Heart right ventricle (tissue), 16 donors: ENCODE data around the gene UXS1. TPM values are rescaled to one million over a fixed set of nuclear protein-coding genes. Genes with fewer than 3 reads are reported as not detected.

Experiments used
- ATAC-seq, 8 donors: fragments of 200-7000 bp; cut with Tn5 transposase; one replicate each; pipeline ENCODE4 v1.9.1; 2020; ENCODE audit warnings: mild to moderate bottlenecking in 8 of 8, moderate library complexity in 8 of 8, moderate number of reproducible peaks in 1 of 8
- DNase-seq, 2 donors: peaks; one replicate each; pipeline ENCODE4 v3.0.0-alpha.2; 2020
- H3K27ac ChIP-seq, 10 donors: fragments of 200-600 bp; sonication (generic) in 2 of 10; one replicate each; pipeline versions ENCODE4 v1.5.0 to v1.8.0; 2020 to 2022; ENCODE audit warnings: mild to moderate bottlenecking in 3 of 10
- H3K27me3 ChIP-seq, 7 donors: fragments of 200-600 bp; one replicate each; pipeline ENCODE4 v1.8.0; 2021 to 2022; ENCODE audit warnings: mild to moderate bottlenecking in 2 of 7
- H3K36me3 ChIP-seq, 9 donors: fragments of 200-600 bp; sonication (generic) in 1 of 9; one replicate each; pipeline versions ENCODE4 v1.5.0 to v1.8.0; 2020 to 2022; ENCODE audit warnings: mild to moderate bottlenecking in 2 of 9
- H3K4me1 ChIP-seq, 9 donors: fragments of 200-600 bp; sonication (generic) in 1 of 9; one replicate each; pipeline versions ENCODE4 v1.5.0 to v1.8.0; 2020 to 2022; ENCODE audit warnings: mild to moderate bottlenecking in 4 of 9
- H3K4me3 ChIP-seq, 10 donors: fragments of 200-600 bp; sonication (generic) in 2 of 10; one replicate each; pipeline versions ENCODE4 v1.5.0 to v1.8.0; 2020 to 2022; ENCODE audit warnings: mild to moderate bottlenecking in 7 of 10, moderate library complexity in 2 of 10
- H3K9me3 ChIP-seq, 11 donors: fragments of 200-600 bp in 10 of 11; sonication (generic) in 2 of 11; one replicate each; pipeline versions ENCODE4 v1.5.0 to v1.8.0; 2013 to 2022; ENCODE audit warnings: mild to moderate bottlenecking in 2 of 11, control low read depth in 1 of 11, moderate library complexity in 1 of 11
- WGBS, 2 donors: extraction: QIAGEN DNeasy Blood & Tissue Kit; methylation state at CpG; one replicate each; pipeline ENCODE4 v1.1.7; 2013; ENCODE audit warnings: inconsistent platforms in 1 of 2; 5-methylcytosine and 5-hydroxymethylcytosine counted together
- intact Hi-C, 10 donors: fragments of 100-400 bp; cut with DNase I; formaldehyde crosslinking; loops; one replicate each; pipeline versions ENCODE4 v1.11.1 to v1.14.2; 2022
- polyA plus RNA-seq, 2 donors: library from polyadenylated mRNA; stranded (reverse); fragments of 200-250 nt; gene quantifications; one replicate each; pipeline ENCODE4 v1.2.3, GENCODE V29; 2013
- total RNA-seq, 10 donors: library from RNA; stranded (reverse); fragmentation: NEBNext Ultra II Directional in 3 of 10; extraction: Animal tissue kit (Norgen Biotek cat#: 25700) in 3 of 10; gene quantifications; one replicate each; pipeline versions ENCODE4 v1.2.1 to v1.2.4, GENCODE V29; 2021 to 2023
- TF ChIP-seq, protein P1 (sequence below), 9 donors: fragments of 200-600 bp; sonication (generic) in 2 of 9; IDR thresholded peaks; one replicate each; pipeline versions ENCODE4 v1.5.0 to v1.8.0; 2021 to 2022; ENCODE audit warnings: antibody characterized with exemption in 9 of 9, mild to moderate bottlenecking in 5 of 9, moderate library complexity in 1 of 9
- donor health status: Arrhythmogenic right ventricular cardiomyopathy.
- donor health status: ischemic (EF 13 %, LVEDD 7.1; RV severe dilation, severe dysfunction).
- donor health status: healthy with polysubstance abuse.
- donor health status: DM: no; HTN: yes; CAD: no.
- donor health status: DM: no; HTN: no; CAD: no.
- donor health status: ischemic (EF 25% LVEDD 6.9; RV normal size, moderate dysfunction).
- donor health status: ischemic (EF 25% LVEDD 5.7; RV mildly dilated, moderate dysfunction).
- donor health status: healthy.
- donor health status: DM: yes; HTN: yes; CAD: no.
- donor health status: Ischemic cardiomyopathy.
- donor health status: ischemic (EF 35%, LVEDD 5.7; RV mildly dilated, moderate dysfunction).
- donor health status: nonischemic (EF 11% LVEDD 7.7; RV severe dilation, severe dysfunction).
- donor health status: DM: yes; HTN: yes; CAD: no.
- donor health status: PGD.
- donor health status: ischemic (EF 29% LVEDD 5.4; RV normal size, mild dysfunction).
- donor health status: nonischemic (EF 23%, LVEDD 6.1; RV moderate dilation, normal function).

Gene UXS1
- total and polyA plus RNA-seq, 12 donors = 7.1 to 35.0 (median 25.1) TPM

DNA sequence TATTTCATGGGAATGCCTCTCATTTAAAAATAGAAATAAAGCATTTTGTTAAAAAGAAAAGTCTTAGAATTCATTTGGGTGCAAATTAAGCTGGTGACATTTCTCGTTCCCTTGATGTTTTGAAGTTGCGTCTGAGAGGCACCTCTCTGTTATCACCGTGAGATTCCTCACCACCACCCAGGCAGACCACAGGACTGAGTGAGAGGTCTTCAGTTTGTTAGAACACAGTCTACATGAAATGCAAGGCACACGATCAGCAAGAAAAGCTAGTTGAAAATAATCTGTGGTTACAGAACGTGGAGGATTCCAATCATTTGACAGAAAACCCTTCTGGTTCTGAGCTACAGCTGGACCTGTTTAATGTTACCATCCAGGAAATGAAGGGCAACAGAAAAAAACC lies 116.0 kb downstream of the UXS1 start:
- TF ChIP-seq, protein P1, sequence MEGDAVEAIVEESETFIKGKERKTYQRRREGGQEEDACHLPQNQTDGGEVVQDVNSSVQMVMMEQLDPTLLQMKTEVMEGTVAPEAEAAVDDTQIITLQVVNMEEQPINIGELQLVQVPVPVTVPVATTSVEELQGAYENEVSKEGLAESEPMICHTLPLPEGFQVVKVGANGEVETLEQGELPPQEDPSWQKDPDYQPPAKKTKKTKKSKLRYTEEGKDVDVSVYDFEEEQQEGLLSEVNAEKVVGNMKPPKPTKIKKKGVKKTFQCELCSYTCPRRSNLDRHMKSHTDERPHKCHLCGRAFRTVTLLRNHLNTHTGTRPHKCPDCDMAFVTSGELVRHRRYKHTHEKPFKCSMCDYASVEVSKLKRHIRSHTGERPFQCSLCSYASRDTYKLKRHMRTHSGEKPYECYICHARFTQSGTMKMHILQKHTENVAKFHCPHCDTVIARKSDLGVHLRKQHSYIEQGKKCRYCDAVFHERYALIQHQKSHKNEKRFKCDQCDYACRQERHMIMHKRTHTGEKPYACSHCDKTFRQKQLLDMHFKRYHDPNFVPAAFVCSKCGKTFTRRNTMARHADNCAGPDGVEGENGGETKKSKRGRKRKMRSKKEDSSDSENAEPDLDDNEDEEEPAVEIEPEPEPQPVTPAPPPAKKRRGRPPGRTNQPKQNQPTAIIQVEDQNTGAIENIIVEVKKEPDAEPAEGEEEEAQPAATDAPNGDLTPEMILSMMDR (IDR thresholded peaks at IDR 0.05) = no peak
- DNase-seq (no peak), ATAC-seq (no peak)
- intact Hi-C loops = loop anchor here in 2 of 10 donors (10.0 kb wide), 1 partner anchor 153 kb away; no protein-coding TSS in a partner anchor
- Histone ChIP-seq H3K27me3 (no peaks in the 10 kb centered on the region), H3K4me1 (peaks cover 0 to 16% (median 0%) of the 10 kb centered on the region in 9 donors), H3K9me3 (no peaks in the 10 kb centered on the region), H3K36me3 (no peaks in the 10 kb centered on the region), H3K4me3 (no peak overlapping the region), H3K27ac (no peak overlapping the region)
- 80 to 92% methylated on average over 5 of the region's 5 CpGs for WGBS, 2 donors

DNA sequence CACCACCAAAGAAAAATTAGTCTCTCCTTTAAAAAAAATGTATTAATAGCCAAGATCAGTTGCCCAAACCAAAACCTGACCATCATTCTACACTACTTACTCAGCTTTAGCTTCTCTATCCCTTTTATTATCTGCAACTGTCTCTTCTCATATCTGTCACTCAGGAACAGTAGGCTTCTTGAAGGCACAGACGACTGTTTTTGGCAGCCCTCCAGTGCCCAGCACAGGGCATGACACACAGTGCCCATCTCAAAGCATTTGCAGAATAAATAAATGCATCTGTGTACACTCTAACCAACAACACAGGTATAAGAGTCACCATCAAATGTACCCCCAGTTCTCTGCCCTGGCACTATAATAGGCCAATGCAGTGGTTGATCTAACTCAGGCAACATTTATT lies 117.2 kb downstream of the UXS1 start:
- intact Hi-C loops = loop anchor here in 2 of 10 donors (10.0 kb wide), 1 partner anchor 152 kb away; no protein-coding TSS in a partner anchor
- ATAC-seq = no peak
- 50 to 66% methylated on average over 1 of the region's 1 CpG for WGBS, 2 donors

DNA sequence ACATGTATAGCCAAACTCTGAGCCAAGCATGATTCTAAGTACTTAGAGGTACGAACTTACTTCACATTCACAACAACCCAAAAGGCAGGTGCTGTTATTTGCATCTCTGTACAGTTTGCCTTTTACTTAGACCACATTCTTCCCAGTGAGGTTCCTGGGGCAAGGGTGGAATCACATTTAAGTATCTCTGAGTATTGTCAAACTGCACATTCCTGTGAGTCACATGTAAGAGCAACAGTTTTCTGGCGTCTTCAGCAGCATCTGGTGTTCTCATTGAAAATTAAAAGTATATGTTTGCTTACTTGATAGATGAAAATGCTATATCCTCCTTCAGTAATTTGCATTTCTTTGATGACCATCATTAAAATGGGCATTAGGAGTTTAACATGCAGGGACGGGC lies 119.1 kb downstream of the UXS1 start:
- Histone ChIP-seq H3K4me3 (no peak overlapping the region), H3K27ac (no peak overlapping the region), H3K27me3 (no peaks in the 10 kb centered on the region), H3K9me3 (no peaks in the 10 kb centered on the region), H3K4me1 (peaks cover 0 to 19% (median 0%) of the 10 kb centered on the region in 9 donors), H3K36me3 (no peaks in the 10 kb centered on the region)
- DNase-seq (no peak), ATAC-seq (no peak)
- TF ChIP-seq, protein P1 (IDR thresholded peaks at IDR 0.05) = no peak
- 84% methylated on average over 3 of the region's 3 CpGs for WGBS, 2 donors
- intact Hi-C loops = loop anchor here in 2 of 10 donors (10.0 kb wide), 1 partner anchor 150 kb away; no protein-coding TSS in a partner anchor

More for the DNA sequence above, 117.2 kb downstream of the UXS1 start:
- no peak for DNase-seq
- Histone ChIP-seq H3K27ac (no peak overlapping the region), H3K4me1 (peaks cover 0 to 19% (median 0%) of the 10 kb centered on the region in 9 donors), H3K4me3 (no peak overlapping the region), H3K36me3 (no peaks in the 10 kb centered on the region), H3K9me3 (no peaks in the 10 kb centered on the region), H3K27me3 (no peaks in the 10 kb centered on the region)
- TF ChIP-seq, protein P1 (IDR thresholded peaks at IDR 0.05) = no peak

DNA sequence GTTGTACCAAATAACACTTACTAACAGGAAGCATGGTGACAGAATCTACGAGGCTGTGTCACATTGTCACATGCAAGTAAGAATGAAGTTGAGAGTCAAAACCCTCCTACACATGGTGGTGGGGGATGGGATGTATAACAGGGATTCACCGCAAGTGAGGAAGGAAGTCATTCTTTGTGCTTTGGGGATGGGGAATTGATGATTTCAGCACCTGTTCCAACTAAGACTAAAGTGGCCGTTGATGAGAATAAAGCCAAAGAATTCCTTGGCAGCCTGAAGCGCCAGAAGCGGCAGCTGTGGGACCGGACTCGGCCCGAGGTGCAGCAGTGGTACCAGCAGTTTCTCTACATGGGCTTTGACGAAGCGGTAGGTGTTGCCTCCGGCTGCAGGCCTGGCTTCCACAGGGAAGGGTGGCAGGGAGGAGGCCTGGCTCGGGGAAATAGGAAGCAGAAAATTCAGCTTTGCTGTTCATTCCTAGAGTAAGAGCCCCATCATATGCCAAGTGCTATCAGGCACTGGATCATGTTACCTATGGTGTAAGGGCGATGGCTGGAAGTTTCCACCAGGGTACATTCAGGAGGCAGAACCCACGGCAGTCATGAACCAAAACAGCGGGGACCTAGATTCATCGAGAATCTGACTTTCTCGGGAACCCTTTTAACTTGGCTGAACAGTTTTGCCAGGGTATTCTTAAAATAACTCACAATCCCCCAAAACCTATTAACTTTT lies 120.3 kb downstream of the UXS1 start:
- Histone ChIP-seq H3K27ac (no peak overlapping the region), H3K27me3 (no peaks in the 10 kb centered on the region), H3K4me1 (peaks cover 0 to 19% (median 0%) of the 10 kb centered on the region in 9 donors), H3K9me3 (no peaks in the 10 kb centered on the region), H3K4me3 (no peak overlapping the region), H3K36me3 (no peaks in the 10 kb centered on the region)
- DNase-seq (no peak), ATAC-seq (peak in 4 of 8 donors; percentile 11 to 74 (median 51))
- TF ChIP-seq, protein P1 (IDR thresholded peaks at IDR 0.05) = no peak
- WGBS, 2 donors = 65 to 73% methylated on average over 17 of the region's 17 CpGs
- intact Hi-C loops = loop anchor here in 2 of 10 donors (10.0 kb wide), 1 partner anchor 149 kb away; no protein-coding TSS in a partner anchor
